Hepatocyte (in vitro differentiated cells): Measurements from ENCODE around the gene TRIM7. TPM values are rescaled to one million over a fixed set of nuclear protein-coding genes. Genes with fewer than 3 reads are reported as not detected.

Source experiments
- DNase-seq: peaks from one replicate; pipeline ENCODE4 v3.0.0-alpha.2; 2016; ENCODE audit warnings: low spot score
- H2AFZ ChIP-seq: fragments of 200-600 bp; sonication (generic); 2 replicates; pipeline ENCODE4 v1.6.0; 2016; ENCODE audit warnings: antibody characterized with exemption, mild to moderate bottlenecking
- H3K27ac ChIP-seq: fragments of 200-600 bp; sonication (generic); 2 replicates; pipeline ENCODE4 v1.5.1; 2016; ENCODE audit warnings: mild to moderate bottlenecking
- H3K27me3 ChIP-seq: fragments of 200-600 bp; sonication (generic); 2 replicates; pipeline ENCODE4 v1.6.1; 2016
- H3K36me3 ChIP-seq: fragments of 200-600 bp; sonication (generic); replicated peaks from 2 replicates; pipeline ENCODE4 v1.5.1; 2016; ENCODE audit warnings: low read depth; ENCODE audit not compliant: insufficient read depth
- H3K4me1 ChIP-seq: fragments of 200-600 bp; sonication (generic); 2 replicates; pipeline ENCODE4 v1.5.1; 2016; ENCODE audit warnings: mild to moderate bottlenecking, moderate library complexity; ENCODE audit not compliant: insufficient read depth
- H3K4me2 ChIP-seq: fragments of 200-600 bp; sonication (generic); 2 replicates; pipeline ENCODE4 v1.6.0; 2016
- H3K4me3 ChIP-seq: fragments of 200-600 bp; sonication (generic); 2 replicates; pipeline ENCODE4 v1.5.1; 2016; ENCODE audit warnings: mild to moderate bottlenecking
- H3K79me2 ChIP-seq: fragments of 200-600 bp; sonication (generic); 2 replicates; pipeline ENCODE4 v1.6.0; 2017; ENCODE audit warnings: mild to moderate bottlenecking
- H3K9me2 ChIP-seq: fragments of 200-600 bp; sonication (generic); replicated peaks from 2 replicates; pipeline ENCODE4 v1.6.0; 2017; ENCODE audit warnings: mild to moderate bottlenecking; ENCODE audit not compliant: insufficient read depth
- H3K9me3 ChIP-seq: fragments of 200-600 bp; sonication (generic); 2 replicates; pipeline ENCODE4 v1.5.1; 2016; ENCODE audit warnings: low read depth, mild to moderate bottlenecking
- H4K20me1 ChIP-seq: fragments of 200-600 bp; sonication (generic); 2 replicates; pipeline ENCODE4 v1.6.0; 2016; ENCODE audit warnings: mild to moderate bottlenecking; ENCODE audit not compliant: insufficient read depth, poor library complexity, severe bottlenecking
- CTCF ChIP-seq: fragments of 200-600 bp; sonication (generic); IDR thresholded peaks from 2 replicates; pipeline ENCODE4 v1.5.1; 2016; ENCODE audit warnings: antibody characterized with exemption, mild to moderate bottlenecking; ENCODE audit not compliant: poor library complexity
- EZH2 ChIP-seq: fragments of 200-600 bp; sonication (generic); IDR thresholded peaks from 2 replicates; pipeline ENCODE4 v1.6.1; 2016; ENCODE audit warnings: antibody characterized with exemption, mild to moderate bottlenecking, borderline replicate concordance
- EZH2phosphoT487 ChIP-seq: fragments of 200-600 bp; sonication (generic); IDR thresholded peaks from one replicate; pipeline ENCODE4 v1.6.1; 2018; ENCODE audit warnings: antibody characterized with exemption, mild to moderate bottlenecking, low read depth, moderate library complexity; ENCODE audit not compliant: unreplicated experiment, severe bottlenecking
- WGBS: methylation state at CpG from one replicate; pipeline ENCODE4 v1.1.6; 2016; ENCODE audit warnings: low lambda C conversion rate; ENCODE audit errors: missing lambda C conversion rate; 5-methylcytosine and 5-hydroxymethylcytosine counted together
- polyA plus RNA-seq: library from polyadenylated mRNA; unstranded; fragments of >200 nt; fragmentation: Nextera tagmentation; extraction: Ambion mirVana; gene quantifications from 2 replicates; pipeline ENCODE4 v1.2.1, GENCODE V29; 2016
- total RNA-seq: library from RNA; depleted of rRNA; stranded (reverse); fragments of >200 nt; gene quantifications from 2 replicates; pipeline ENCODE4 v1.2.3, GENCODE V29; 2014

TRIM7 gene
- total and polyA plus RNA-seq, 2 experiments from 2014 or later, result 0.35 TPM; not detected in 1

DNA sequence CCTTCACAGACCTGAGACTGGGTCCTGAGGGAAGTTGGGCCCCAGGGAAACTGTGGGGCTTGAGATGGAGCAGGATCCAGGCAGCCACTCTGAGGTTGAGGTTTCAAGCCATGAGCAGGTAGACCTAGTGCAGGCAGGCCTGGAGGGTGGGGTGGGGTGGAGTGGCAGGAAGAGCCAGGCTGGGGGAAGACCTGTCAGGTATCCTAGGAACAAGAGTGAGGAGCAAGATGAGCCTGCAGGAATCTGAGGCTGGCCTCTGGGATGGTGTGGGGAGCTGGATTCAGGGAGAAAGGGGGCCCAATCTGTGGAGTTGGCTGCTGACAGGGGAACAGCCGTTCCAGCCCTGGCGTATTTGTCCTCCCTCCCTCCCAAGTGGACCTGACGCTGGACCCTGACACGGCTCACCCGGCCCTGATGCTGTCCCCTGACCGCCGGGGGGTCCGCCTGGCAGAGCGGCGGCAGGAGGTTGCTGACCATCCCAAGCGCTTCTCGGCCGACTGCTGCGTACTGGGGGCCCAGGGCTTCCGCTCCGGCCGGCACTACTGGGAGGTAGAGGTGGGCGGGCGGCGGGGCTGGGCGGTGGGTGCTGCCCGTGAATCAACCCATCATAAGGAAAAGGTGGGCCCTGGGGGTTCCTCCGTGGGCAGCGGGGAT lies 28.9 kb upstream of the TRIM7 start:
- no peak for TF ChIP-seq CTCF
- no peak for TF ChIP-seq EZH2
- no peak for TF ChIP-seq EZH2phosphoT487
- H3K27me3 ChIP-seq, result no peaks in the 10 kb centered on the region
- no peak overlapping the region for H3K4me2 ChIP-seq
- H3K36me3 ChIP-seq, result peaks cover 6% of the 10 kb centered on the region
- H3K4me1 ChIP-seq, result no peaks in the 10 kb centered on the region
- H3K9me2 ChIP-seq, result no peaks in the 10 kb centered on the region
- no peak overlapping the region for H3K27ac ChIP-seq
- H3K79me2 ChIP-seq, result peaks cover 14% of the 10 kb centered on the region
- WGBS, result 94% methylated on average over 22 of the region's 24 CpGs
- no peak overlapping the region for H3K4me3 ChIP-seq
- H4K20me1 ChIP-seq, result peaks cover 24% of the 10 kb centered on the region
- H3K9me3 ChIP-seq, result no peaks in the 10 kb centered on the region
- no peak overlapping the region for H2AFZ ChIP-seq
- no peak for DNase-seq

DNA sequence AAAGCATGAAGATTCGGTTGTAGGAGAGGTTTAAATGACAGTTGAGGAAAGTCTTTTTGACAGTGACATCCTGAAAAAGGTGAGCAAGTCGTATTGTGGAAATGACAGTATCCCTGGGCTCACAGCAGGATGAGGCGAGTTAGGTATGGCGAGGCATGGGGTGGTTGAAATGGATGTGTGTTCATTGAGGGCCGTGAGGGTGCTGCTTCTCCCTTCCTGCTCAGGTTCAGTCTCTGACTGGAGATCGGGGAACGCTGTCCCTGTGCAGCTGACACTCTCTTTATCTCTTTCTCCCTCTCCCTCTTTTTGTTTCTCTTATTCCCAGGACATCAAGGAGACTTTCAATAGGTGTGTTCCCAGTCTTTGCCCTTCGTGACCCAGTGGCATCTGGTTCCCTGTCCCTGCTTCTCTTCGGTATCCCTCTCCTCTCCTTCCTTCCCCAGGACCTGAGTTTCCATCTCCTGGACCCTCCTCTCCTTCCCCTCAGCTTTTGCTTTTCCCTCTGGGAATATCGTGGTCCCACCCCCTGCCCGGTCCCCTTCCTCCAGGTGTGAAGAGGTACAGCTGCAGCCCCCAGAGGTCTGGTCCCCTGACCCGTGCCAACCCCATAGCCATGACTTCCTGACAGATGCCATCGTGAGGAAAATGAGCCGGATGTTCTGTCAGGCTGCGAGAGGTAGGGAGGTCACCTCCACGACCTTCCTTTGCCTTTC lies 28.2 kb upstream of the TRIM7 start:
- WGBS, result 91% methylated on average over 14 of the region's 16 CpGs

DNA sequence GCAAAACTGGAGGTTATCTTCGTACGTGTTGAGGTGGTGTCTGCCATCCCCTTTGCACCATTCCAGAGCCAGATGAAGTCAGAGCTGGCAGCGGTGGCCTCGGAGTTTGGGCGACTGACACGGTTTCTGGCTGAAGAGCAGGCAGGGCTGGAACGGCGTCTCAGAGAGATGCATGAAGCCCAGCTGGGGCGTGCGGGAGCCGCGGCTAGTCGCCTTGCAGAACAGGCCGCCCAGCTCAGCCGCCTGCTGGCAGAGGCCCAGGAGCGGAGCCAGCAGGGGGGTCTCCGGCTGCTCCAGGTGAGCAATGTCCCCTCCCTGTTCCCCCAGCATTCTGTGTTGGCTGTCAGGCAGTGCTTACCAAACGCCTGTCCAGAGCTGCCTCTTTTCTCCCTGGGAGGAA lies 27.6 kb upstream of the TRIM7 start:
- H3K9me3 ChIP-seq, result no peaks in the 10 kb centered on the region
- DNase-seq, result no peak
- peaks cover 11% of the 10 kb centered on the region for H4K20me1 ChIP-seq
- peaks cover 12% of the 10 kb centered on the region for H3K79me2 ChIP-seq
- no peak overlapping the region for H3K4me2 ChIP-seq
- no peaks in the 10 kb centered on the region for H3K27me3 ChIP-seq
- H3K4me3 ChIP-seq, result no peak overlapping the region
- H3K36me3 ChIP-seq, result no peaks in the 10 kb centered on the region
- H3K27ac ChIP-seq, result no peak overlapping the region
- TF ChIP-seq EZH2 (no peak), EZH2phosphoT487 (no peak), CTCF (no peak)
- WGBS, result 91% methylated on average over 18 of the region's 18 CpGs
- H2AFZ ChIP-seq, result no peak overlapping the region
- no peaks in the 10 kb centered on the region for H3K4me1 ChIP-seq
- H3K9me2 ChIP-seq, result no peaks in the 10 kb centered on the region

More for the DNA sequence above, 28.2 kb upstream of the TRIM7 start:
- Histone ChIP-seq H3K79me2 (peaks cover 9% of the 10 kb centered on the region), H3K9me2 (no peaks in the 10 kb centered on the region), H3K4me2 (no peak overlapping the region), H3K4me1 (no peaks in the 10 kb centered on the region), H3K4me3 (no peak overlapping the region), H3K27ac (no peak overlapping the region), H2AFZ (no peak overlapping the region), H3K36me3 (no peaks in the 10 kb centered on the region), H3K27me3 (no peaks in the 10 kb centered on the region), H3K9me3 (no peaks in the 10 kb centered on the region), H4K20me1 (peaks cover 17% of the 10 kb centered on the region)
- TF ChIP-seq EZH2phosphoT487 (no peak), EZH2 (no peak), CTCF (no peak)
- no peak for DNase-seq
